Endometrial microvascular endothelial cells (primary cell): Measurements from ENCODE around the gene NISCH. TPM values are rescaled to one million over a fixed set of nuclear protein-coding genes. Genes with fewer than 3 reads are reported as not detected.

Experiments used
- in situ Hi-C: cut with HindIII; loops from 2 replicates; pipeline ENCODE4 v1.10.0; 2017; ENCODE audit warnings: low sequenced_read_pairs, low pct_unique_long_range_greater_than_20kb; ENCODE audit errors: inconsistent ontology term
- total RNA-seq: library from RNA; depleted of rRNA; stranded (reverse); fragments of >200 nt; gene quantifications from one replicate; pipeline ENCODE4 v1.2.3, GENCODE V29; 2015; ENCODE audit errors: inconsistent ontology term

The NISCH gene
- total RNA-seq, 1 donor from 2014 or later = 30.7 TPM

GRCh38 chr3:52498137-52499054, 43.0 kb downstream of the NISCH start:
- in situ Hi-C loops = no loop called here

DNA sequence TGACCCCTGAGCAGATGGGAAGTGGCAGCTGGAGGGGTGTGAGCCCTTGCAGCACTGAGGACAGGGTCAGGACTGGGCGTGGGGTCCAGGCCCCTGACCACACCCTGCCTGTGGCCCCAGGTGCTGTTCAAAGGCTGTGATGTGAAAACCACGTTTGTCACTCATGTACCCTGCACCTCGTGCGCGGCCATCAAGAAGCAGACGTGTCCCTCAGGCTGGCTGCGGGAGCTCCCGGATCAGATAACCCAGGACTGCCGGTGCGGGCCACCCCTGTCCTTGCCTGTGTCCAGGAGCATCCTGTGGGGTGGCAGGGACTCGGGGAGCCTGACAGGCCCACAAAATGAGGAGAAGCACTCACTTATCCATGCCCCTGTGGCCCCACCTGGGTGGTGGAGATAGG, 45.6 kb downstream of the NISCH start:
- in situ Hi-C loops = no loop called here

DNA sequence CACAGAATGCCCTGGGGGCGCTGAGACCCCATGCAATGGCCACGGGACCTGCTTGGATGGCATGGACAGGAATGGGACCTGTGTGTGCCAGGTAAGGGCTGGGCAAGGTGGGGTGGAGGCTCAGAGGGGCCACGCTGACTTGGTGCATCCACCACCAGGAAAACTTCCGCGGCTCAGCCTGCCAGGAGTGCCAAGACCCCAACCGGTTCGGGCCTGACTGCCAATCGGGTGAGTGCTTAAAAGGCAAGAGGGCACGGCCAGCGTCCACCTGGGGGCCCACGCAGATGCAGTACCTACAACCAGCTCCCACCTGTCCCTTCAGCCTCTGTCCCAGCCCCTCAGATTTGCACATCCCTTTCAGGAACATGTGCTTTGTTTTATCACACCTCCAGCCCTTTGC, 46.6 kb downstream of the NISCH start:
- in situ Hi-C loops = no loop called here

DNA sequence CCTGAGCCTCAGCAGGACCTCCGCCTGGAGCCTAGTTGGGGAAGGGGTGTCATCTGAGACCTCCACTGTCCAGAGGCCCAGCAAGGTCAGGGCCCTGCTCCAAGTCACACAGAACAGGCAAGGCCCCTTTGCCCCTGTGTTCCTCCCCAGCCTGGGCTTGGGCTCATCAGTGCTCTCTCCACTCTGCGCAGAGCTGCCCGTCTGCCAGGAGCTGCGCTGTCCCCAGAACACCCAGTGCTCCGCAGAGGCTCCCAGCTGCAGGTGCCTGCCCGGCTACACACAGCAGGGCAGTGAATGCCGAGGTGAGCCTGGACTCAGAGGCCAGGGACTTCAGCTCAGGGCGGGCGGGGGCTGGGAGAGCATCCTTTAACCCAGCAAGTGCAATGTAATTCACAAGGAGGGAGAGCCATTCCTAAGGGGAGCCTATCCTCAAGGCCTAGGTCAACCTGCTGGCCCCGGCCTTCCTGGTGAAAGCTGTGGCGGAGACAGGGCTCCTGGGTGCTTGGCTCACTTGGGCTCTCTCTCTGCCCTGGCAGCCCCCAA, 47.5 kb downstream of the NISCH start:
- in situ Hi-C loops = no loop called here

GRCh38 chr3:52503788-52504424, 48.5 kb downstream of the NISCH start:
- in situ Hi-C loops = no loop called here

DNA sequence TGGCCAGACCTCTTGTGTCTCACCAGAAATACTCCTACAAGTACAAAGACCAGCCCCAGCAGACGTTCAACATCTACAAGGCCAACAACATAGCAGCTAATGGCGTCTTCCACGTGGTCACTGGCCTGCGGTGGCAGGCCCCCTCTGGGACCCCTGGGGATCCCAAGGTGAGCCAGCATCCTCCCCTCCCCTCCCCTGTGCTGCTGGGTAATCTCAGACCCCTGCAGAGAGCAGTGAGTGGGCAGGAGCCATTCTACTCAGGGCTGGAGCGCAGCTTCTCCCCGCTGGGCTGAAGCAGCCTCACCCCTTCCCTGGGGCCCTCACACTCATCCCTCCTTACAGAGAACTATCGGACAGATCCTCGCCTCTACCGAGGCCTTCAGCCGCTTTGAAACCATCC, 49.6 kb downstream of the NISCH start:
- in situ Hi-C loops = no loop called here

DNA sequence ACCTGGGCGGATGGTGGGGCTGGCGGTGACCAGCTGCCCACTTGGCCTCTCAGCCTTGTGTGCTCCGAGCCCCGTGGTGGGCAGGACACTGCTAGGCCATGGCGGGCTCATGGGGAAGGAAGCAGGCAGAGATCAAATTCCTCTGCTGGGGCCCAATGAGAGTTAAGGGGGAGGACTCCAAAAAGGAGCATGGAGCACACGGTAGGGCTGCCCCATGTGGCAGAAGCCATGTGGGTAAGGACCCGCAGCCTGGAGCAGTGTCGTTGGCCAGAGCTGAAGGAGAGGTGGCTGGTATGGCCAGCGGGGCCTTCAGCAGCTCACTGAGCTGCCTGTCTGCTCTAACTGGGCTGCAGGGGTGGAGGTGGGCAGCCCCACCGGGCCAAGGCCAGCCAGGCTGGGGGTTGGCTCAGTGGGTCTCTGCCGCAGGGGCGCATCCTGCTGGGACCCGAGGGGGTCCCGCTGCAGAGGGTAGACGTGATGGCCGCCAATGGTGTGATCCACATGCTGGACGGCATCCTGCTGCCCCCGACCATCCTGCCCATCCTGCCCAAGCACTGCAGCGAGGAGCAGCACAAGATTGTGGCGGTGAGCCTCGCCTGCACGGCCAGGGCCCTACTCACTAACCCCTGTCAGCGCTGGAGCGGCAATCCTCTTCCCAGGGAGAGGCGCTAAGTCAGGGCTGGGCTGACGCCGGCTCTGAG, 51.0 kb downstream of the NISCH start:
- in situ Hi-C loops = no loop called here

DNA sequence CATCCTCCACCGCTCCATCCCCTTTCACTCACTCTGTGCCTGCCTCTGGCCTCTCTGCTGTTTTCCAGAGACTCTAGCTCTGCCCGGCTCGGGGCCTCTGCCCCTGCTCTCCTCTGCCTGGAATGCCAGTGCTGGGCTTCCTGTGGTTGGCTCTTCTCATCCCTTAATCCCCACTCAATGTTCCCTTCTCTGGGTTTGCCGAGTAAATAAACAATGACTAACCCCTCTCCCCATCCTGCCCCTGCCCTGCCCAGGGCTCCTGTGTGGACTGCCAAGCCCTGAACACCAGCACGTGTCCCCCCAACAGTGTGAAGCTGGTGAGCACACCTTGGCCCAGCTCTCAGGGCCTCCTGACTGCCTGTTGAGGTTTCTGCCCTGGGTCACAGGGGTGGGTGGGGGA, 52.0 kb downstream of the NISCH start:
- in situ Hi-C loops = no loop called here

DNA sequence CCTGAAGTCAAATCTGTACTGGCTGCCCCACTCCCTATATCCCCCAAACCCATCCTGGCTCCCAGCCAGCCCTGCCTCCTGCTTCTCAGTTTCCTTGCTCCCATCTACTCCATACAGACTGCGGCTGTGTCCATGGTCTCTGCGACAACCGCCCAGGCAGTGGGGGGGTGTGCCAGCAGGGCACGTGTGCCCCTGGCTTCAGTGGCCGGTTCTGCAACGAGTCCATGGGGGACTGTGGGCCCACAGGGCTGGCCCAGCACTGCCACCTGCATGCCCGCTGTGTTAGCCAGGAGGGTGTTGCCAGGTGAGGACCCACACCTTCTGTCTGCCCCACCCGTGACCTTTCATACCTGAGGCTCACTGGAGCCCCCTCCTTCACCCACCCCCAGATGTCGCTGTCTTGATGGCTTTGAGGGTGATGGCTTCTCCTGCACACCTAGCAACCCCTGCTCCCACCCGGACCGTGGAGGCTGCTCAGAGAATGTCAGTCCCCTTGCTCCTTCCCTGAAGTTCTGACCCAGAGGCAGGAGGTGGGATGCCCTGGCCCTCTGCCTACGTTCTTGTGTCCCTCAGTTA, 54.4 kb downstream of the NISCH start:
- in situ Hi-C loops = no loop called here

- in situ Hi-C loops = no loop called here
These were observed 56.1 kb downstream of the NISCH start for GRCh38 chr3:52511509-52511908.

DNA sequence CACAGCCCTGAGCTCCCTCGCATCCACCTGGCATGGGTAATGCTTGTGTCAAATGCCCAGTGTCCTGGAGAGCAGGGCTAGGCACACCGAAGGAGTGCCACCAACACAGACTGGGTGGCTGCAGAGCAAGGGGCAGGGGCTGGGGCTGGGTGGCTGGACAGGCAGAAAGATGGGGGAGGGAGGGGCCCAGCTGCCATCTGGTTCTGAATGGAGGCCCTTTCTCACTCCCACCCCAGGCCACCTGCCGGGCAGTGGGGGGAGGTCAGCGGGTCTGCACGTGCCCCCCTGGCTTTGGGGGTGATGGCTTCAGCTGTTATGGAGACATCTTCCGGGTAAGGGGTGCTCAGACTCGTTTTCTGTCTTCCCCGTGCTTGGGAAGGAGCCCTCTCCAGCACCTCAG, 56.7 kb downstream of the NISCH start:
- in situ Hi-C loops = no loop called here

- in situ Hi-C loops = no loop called here
These were observed 57.3 kb downstream of the NISCH start for GRCh38 chr3:52512727-52513126.

DNA sequence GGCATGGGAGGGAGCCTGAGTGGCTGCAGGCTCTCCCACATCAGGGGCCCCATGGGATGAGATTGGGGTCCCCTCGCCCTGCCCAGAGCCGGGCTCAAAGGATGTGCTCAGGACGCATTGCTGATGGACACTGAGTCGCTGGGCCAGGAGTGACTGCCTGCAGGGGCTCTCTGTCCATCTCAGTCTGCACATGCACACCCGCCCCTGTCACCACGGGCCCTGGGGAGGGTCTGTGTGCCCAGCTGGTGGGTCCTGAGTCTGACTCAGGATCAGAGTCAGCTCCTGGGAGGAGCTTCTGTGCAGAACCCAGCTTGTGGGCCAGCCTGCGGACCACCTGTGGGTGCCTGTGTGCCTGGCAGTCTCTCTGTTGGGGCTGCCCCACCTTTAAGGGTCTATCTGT, 57.9 kb downstream of the NISCH start:
- in situ Hi-C loops = no loop called here

DNA sequence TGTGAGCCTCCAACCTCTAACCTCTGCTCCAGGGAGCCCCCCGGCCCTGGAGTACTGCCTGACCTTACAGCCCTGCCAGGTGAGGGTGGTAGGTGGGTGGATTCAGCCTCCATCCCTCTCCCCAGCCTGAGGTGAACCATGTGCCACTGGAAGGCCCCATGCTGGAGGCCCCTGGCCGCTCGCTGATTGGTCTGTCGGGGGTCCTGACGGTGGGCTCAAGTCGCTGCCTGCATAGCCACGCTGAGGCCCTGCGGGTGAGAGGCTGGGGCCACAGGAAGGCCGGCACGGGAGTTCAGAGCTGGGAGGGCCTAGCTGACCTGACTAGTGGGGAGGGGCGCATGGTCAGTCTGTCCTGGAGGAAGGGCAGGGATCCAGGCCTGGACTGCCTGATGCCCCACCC, 59.2 kb downstream of the NISCH start:
- in situ Hi-C loops = no loop called here

- in situ Hi-C loops = no loop called here
These were observed 59.8 kb downstream of the NISCH start for GRCh38 chr3:52515192-52515591.

- in situ Hi-C loops = no loop called here
These were observed 61.2 kb downstream of the NISCH start for GRCh38 chr3:52516509-52517195.

DNA sequence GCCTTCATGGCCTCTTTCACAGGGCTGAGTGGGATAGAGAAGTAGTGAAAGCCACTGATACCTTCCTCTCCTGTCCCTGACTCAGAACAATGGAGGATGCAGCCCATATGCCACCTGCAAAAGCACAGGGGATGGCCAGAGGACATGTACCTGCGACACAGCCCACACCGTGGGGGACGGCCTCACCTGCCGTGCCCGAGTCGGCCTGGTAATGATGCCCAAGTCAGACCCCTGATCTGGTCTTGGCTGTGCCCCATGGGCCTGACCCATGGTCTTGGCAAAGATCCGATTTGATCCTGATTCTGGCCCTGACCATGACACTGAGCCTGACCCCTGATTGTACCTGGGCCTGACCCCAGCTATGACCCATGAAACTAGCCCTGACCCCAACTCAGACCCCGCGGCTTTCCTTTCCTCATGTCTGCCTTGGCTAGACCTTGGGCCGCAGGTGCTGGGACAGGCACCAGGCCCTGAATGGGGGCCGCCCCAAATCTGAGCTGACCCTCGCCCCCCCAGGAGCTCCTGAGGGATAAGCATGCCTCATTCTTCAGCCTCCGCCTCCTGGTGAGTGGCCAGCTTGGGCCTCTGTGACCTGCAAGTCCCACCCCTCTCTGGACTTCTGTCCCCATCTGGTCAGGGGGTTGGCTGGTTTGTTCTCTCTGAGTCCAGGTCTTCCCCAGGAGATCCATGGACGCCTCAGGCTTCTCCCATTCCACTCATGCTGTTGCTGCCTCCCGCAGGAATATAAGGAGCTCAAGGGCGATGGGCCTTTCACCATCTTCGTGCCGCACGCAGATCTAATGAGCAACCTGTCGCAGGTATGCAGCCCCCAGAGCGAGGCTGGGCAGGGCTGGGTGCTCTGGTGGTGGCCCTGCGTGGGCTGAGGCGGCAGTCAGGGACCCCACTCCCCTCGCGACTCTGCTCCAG, 62.7 kb downstream of the NISCH start:
- in situ Hi-C loops = no loop called here
